H9 (cell line): ENCODE results near the gene PRKCZ. TPM values are rescaled to one million over a fixed set of nuclear protein-coding genes. Genes with fewer than 3 reads are reported as not detected.

ENCODE experiments used
- DNase-seq: peaks from one replicate; pipeline ENCODE4 v3.0.0-alpha.2; 2017
- H2AFZ ChIP-seq: one replicate; pipeline ENCODE4 v1.6.1; 2013; ENCODE audit warnings: mild to moderate bottlenecking, low read length, control low read depth, moderate library complexity
- H2AK5ac ChIP-seq: 2 replicates; pipeline ENCODE4 v1.6.1; 2013; ENCODE audit warnings: low read length, control low read depth, mixed read lengths; ENCODE audit not compliant: insufficient read length
- H2BK120ac ChIP-seq: one replicate; pipeline ENCODE4 v1.6.1; 2013; ENCODE audit warnings: low read depth, mild to moderate bottlenecking, low read length, control low read depth, inconsistent platforms; ENCODE audit not compliant: poor library complexity, severe bottlenecking
- H2BK12ac ChIP-seq: 2 replicates; pipeline ENCODE4 v1.6.1; 2013; ENCODE audit warnings: low read length, control low read depth, mixed read lengths, low read depth; ENCODE audit not compliant: insufficient read length
- H2BK15ac ChIP-seq: 2 replicates; pipeline ENCODE4 v1.6.1; 2013; ENCODE audit warnings: low read depth, low read length, control low read depth
- H2BK20ac ChIP-seq: one replicate; pipeline ENCODE4 v1.6.1; 2013; ENCODE audit warnings: low read depth, mild to moderate bottlenecking, low read length, control low read depth, inconsistent platforms; ENCODE audit not compliant: poor library complexity, severe bottlenecking
- H2BK5ac ChIP-seq: 2 replicates; pipeline ENCODE4 v1.6.1; 2013; ENCODE audit warnings: low read length, control low read depth, mixed read lengths; ENCODE audit not compliant: insufficient read length
- H3K14ac ChIP-seq: 2 replicates; pipeline ENCODE4 v1.6.1; 2013; ENCODE audit warnings: low read length, control low read depth; ENCODE audit not compliant: insufficient read depth
- H3K18ac ChIP-seq: 2 replicates; pipeline ENCODE4 v1.6.1; 2013; ENCODE audit warnings: low read depth, mild to moderate bottlenecking, mixed read lengths, low read length, control low read depth; ENCODE audit not compliant: insufficient read length
- H3K23ac ChIP-seq: 2 replicates; pipeline ENCODE4 v1.6.1; 2013; ENCODE audit warnings: low read length, control low read depth, mixed read lengths, low read depth; ENCODE audit not compliant: insufficient read length
- H3K23me2 ChIP-seq: 2 replicates; pipeline ENCODE4 v1.6.1; 2013; ENCODE audit warnings: low read depth, mild to moderate bottlenecking, mixed read lengths, low read length, control low read depth; ENCODE audit not compliant: insufficient read length, poor library complexity, severe bottlenecking
- H3K27ac ChIP-seq: 2 replicates; pipeline ENCODE4 v1.5.1; 2013; ENCODE audit warnings: low read length, control low read depth, mixed read lengths, low read depth; ENCODE audit not compliant: insufficient read length
- H3K27me3 ChIP-seq: 2 replicates; pipeline ENCODE4 v1.6.1; 2013; ENCODE audit warnings: low read length, control low read depth, inconsistent platforms; ENCODE audit not compliant: insufficient read depth
- H3K4ac ChIP-seq: 2 replicates; pipeline ENCODE4 v1.6.1; 2013; ENCODE audit warnings: low read depth, mild to moderate bottlenecking, control low read depth, inconsistent platforms, low read length, moderate library complexity
- H3K4me1 ChIP-seq: 2 replicates; pipeline ENCODE4 v1.6.1; 2013; ENCODE audit warnings: low read length, control low read depth, inconsistent platforms; ENCODE audit not compliant: insufficient read depth
- H3K4me2 ChIP-seq: 2 replicates; pipeline ENCODE4 v1.6.1; 2013; ENCODE audit warnings: low read length, control low read depth, mixed read lengths; ENCODE audit not compliant: insufficient read length, insufficient read depth
- H3K56ac ChIP-seq: 2 replicates; pipeline ENCODE4 v1.6.1; 2013; ENCODE audit warnings: low read depth, mild to moderate bottlenecking, mixed read lengths, low read length, control low read depth; ENCODE audit not compliant: insufficient read length
- H3K79me1 ChIP-seq: 2 replicates; pipeline ENCODE4 v1.6.1; 2013; ENCODE audit warnings: low read depth, mild to moderate bottlenecking, moderate library complexity, low read length, control low read depth, inconsistent platforms; ENCODE audit not compliant: insufficient read depth, poor library complexity, severe bottlenecking
- H3K79me2 ChIP-seq: 2 replicates; pipeline ENCODE4 v1.6.1; 2013; ENCODE audit warnings: low read length, control low read depth, inconsistent platforms; ENCODE audit not compliant: insufficient read depth
- H3K9ac ChIP-seq: 2 replicates; pipeline ENCODE4 v1.6.1; 2013; ENCODE audit warnings: low read length, control low read depth, mixed read lengths; ENCODE audit not compliant: insufficient read length; ENCODE audit errors: extremely low read depth
- H3K9me3 ChIP-seq: one replicate; pipeline ENCODE4 v1.6.1; 2013; ENCODE audit warnings: low read depth, low read length, inconsistent platforms; ENCODE audit not compliant: control insufficient read depth
- H3T11ph ChIP-seq: one replicate; pipeline ENCODE4 v1.6.1; 2013; ENCODE audit warnings: mild to moderate bottlenecking, low read length, control low read depth, inconsistent platforms
- H4K20me1 ChIP-seq: one replicate; pipeline ENCODE4 v1.6.1; 2013; ENCODE audit not compliant: control insufficient read depth, insufficient read length, insufficient read depth
- H4K5ac ChIP-seq: 2 replicates; pipeline ENCODE4 v1.6.1; 2013; ENCODE audit warnings: low read depth, mild to moderate bottlenecking, mixed read lengths, low read length, control low read depth; ENCODE audit not compliant: insufficient read length
- H4K8ac ChIP-seq: replicated peaks from 2 replicates; pipeline ENCODE4 v1.6.1; 2013; ENCODE audit warnings: low read length, control low read depth, mixed read lengths, low read depth; ENCODE audit not compliant: insufficient read length
- H4K91ac ChIP-seq: 2 replicates; pipeline ENCODE4 v1.6.1; 2013; ENCODE audit warnings: low read depth, mild to moderate bottlenecking, moderate library complexity, mixed read lengths, low read length, control low read depth; ENCODE audit not compliant: insufficient read length
- H3K27ac Mint-ChIP-seq, 3 experiments: 2 replicates in 2 of 3; 3 replicates in 1 of 3; pipeline ENCODE4 v1.8.0; 2020 to 2021; ENCODE audit warnings: mixed read lengths in 3 of 3, mild to moderate bottlenecking in 1 of 3, moderate library complexity in 1 of 3
- H3K27me3 Mint-ChIP-seq: 2 replicates; pipeline ENCODE4 v1.8.0; 2021; ENCODE audit warnings: low read depth, mild to moderate bottlenecking, moderate library complexity, mixed read lengths
- H3K36me3 Mint-ChIP-seq, 3 experiments: 2 replicates in 2 of 3; 3 replicates in 1 of 3; pipeline ENCODE4 v1.8.0; 2020 to 2021; ENCODE audit warnings: low read depth in 3 of 3, mixed read lengths in 3 of 3; ENCODE audit not compliant: insufficient read depth in 1 of 3
- H3K4me1 Mint-ChIP-seq, 2 experiments: 2 replicates each; pipeline ENCODE4 v1.8.0; 2020; ENCODE audit warnings: mixed read lengths in 2 of 2
- H3K4me3 Mint-ChIP-seq, 2 experiments: 2 replicates in 1 of 2; 3 replicates in 1 of 2; pipeline ENCODE4 v1.8.0; 2020 to 2021; ENCODE audit warnings: mild to moderate bottlenecking in 2 of 2, mixed read lengths in 2 of 2, moderate library complexity in 1 of 2
- H3K9me3 Mint-ChIP-seq, 2 experiments: 2 replicates in 1 of 2; 3 replicates in 1 of 2; pipeline ENCODE4 v1.8.0; 2020; ENCODE audit warnings: mild to moderate bottlenecking in 2 of 2, mixed read lengths in 2 of 2, moderate library complexity in 1 of 2
- CTCF ChIP-seq: fragments of 200-600 bp; sonication (generic); conservative IDR thresholded peaks from 3 replicates; pipeline ENCODE4 v1.8.0; 2021; ENCODE audit warnings: antibody characterized with exemption, mild to moderate bottlenecking
- WGBS: extraction: QIAGEN DNeasy Blood & Tissue Kit; methylation state at CpG from one replicate; pipeline ENCODE4 v1.1.7; 2013; ENCODE audit warnings: missing lambda C conversion rate, low lambda C conversion rate, mixed read lengths; ENCODE audit not compliant: insufficient read length; ENCODE audit errors: extremely low coverage; 5-methylcytosine and 5-hydroxymethylcytosine counted together
- total RNA-seq: library from RNA; stranded (reverse); gene quantifications from 2 replicates; pipeline ENCODE4 v1.2.1, GENCODE V29; 2021

The PRKCZ gene
- total RNA-seq, 1 experiment from 2014 or later = 48.4 TPM

GRCh38 chr1:2055911-2056575, 5.8 kb downstream of the PRKCZ start:
- Histone ChIP-seq H2BK5ac (no peak overlapping the region), H2BK20ac (no peak overlapping the region), H3K27me3 (no peaks in the 10 kb centered on the region), H3K4me2 (no peak overlapping the region), H3K79me2 (peaks cover 2% of the 10 kb centered on the region; the same call in 1 of the 2 replicates), H4K20me1 (no peaks in the 10 kb centered on the region), H3K4ac (no peak overlapping the region), H2BK15ac (no peak overlapping the region), H4K5ac (no peak overlapping the region), H3K23ac (no peak overlapping the region), H3K27ac (no peak overlapping the region), H2BK120ac (no peak overlapping the region), H3K14ac (no peak overlapping the region), H2AFZ (no peak overlapping the region), H2AK5ac (no peak overlapping the region), H3T11ph (no peak overlapping the region), H3K4me1 (no peaks in the 10 kb centered on the region; the same call in 1 of the 2 replicates), H2BK12ac (no peak overlapping the region), H3K79me1 (no peaks in the 10 kb centered on the region), H4K91ac (no peak overlapping the region), H3K23me2 (peaks cover 5% of the 10 kb centered on the region), H3K56ac (no peak overlapping the region), H4K8ac (no peak overlapping the region), H3K9ac (no peak overlapping the region), H3K18ac (no peak overlapping the region), H3K9me3 (no peaks in the 10 kb centered on the region)
- WGBS = no CpG with 5 or more reads among the region's 29 CpGs
- H3K4me1 Mint-ChIP-seq = peaks cover 3 to 4% of the 10 kb centered on the region in 2 experiments
- no peaks in the 10 kb centered on the region for H3K27me3 Mint-ChIP-seq
- H3K36me3 Mint-ChIP-seq = peaks cover 6 to 40% (median 31%) of the 10 kb centered on the region in 3 experiments; a peak in 6 of 7 replicates
- H3K27ac Mint-ChIP-seq = peak overlapping the region in 1 of 3 experiments; percentile 25; a peak in 1 of 7 replicates
- peak; percentile 41 for TF ChIP-seq CTCF
- no peak for DNase-seq
- H3K9me3 Mint-ChIP-seq = no peaks in the 10 kb centered on the region
- no peak overlapping the region for H3K4me3 Mint-ChIP-seq
